GM18909 (cell line): ENCODE data around the gene CPNE6.

Experiments
- ATAC-seq: cut with Tn5 transposase; IDR thresholded peaks from one replicate; pipeline ENCODE4 v1.9.1; 2021; ENCODE audit warnings: mild to moderate bottlenecking; ENCODE audit not compliant: unreplicated experiment, poor library complexity

CPNE6 gene

GRCh38 chr14:24082411-24083080 lies 11.2 kb downstream of the CPNE6 start:
- ATAC-seq = no peak

GRCh38 chr14:24083462-24083861 lies 12.1 kb downstream of the CPNE6 start:
- no peak for ATAC-seq

GRCh38 chr14:24084440-24084839 lies 13.1 kb downstream of the CPNE6 start:
- no peak for ATAC-seq

GRCh38 chr14:24085215-24085614 lies 13.9 kb downstream of the CPNE6 start:
- no peak for ATAC-seq

- ATAC-seq = no peak
Measured at GRCh38 chr14:24086193-24086955, 15.0 kb downstream of the CPNE6 start.

- no peak for ATAC-seq
Measured at GRCh38 chr14:24087004-24087403, 15.6 kb downstream of the CPNE6 start.

GRCh38 chr14:24088095-24088494 lies 16.7 kb downstream of the CPNE6 start:
- no peak for ATAC-seq

- no peak for ATAC-seq
Measured at GRCh38 chr14:24089890-24090289, 18.5 kb downstream of the CPNE6 start.

- no peak for ATAC-seq
Measured at GRCh38 chr14:24092110-24092504, 20.7 kb downstream of the CPNE6 start.

- ATAC-seq = no peak
Measured at GRCh38 chr14:24092505-24093206, 21.3 kb downstream of the CPNE6 start.

GRCh38 chr14:24093207-24093900 lies 22.0 kb downstream of the CPNE6 start:
- ATAC-seq = no peak

GRCh38 chr14:24093901-24094840 lies 22.8 kb downstream of the CPNE6 start, which contains the start of gene PCK2:
Gene PCK2, plus strand, starts transcription at chr14:24094311. Its CDS starts 95 bp downstream, at chr14:24094406.
- peak; percentile 62 for ATAC-seq

- ATAC-seq = no peak
Measured at GRCh38 chr14:24094841-24095270, 23.5 kb downstream of the CPNE6 start.

GRCh38 chr14:24095271-24096068 lies 24.1 kb downstream of the CPNE6 start:
- peak; percentile 76 for ATAC-seq

- ATAC-seq = no peak
Measured at GRCh38 chr14:24096545-24097181, 25.3 kb downstream of the CPNE6 start.

GRCh38 chr14:24098229-24098926 lies 27.0 kb downstream of the CPNE6 start:
- ATAC-seq = no peak

- ATAC-seq = no peak
Measured at GRCh38 chr14:24098927-24099813, 27.8 kb downstream of the CPNE6 start.
